Loucy (cell line): ENCODE data around the gene IL12RB2.

Experiments used
- H2AFZ ChIP-seq: fragments of 200-600 bp; sonication (generic); 2 replicates; pipeline ENCODE4 v1.6.0; 2016; ENCODE audit warnings: antibody characterized with exemption, mild to moderate bottlenecking, low read length, moderate library complexity
- H3F3A ChIP-seq: fragments of 200-600 bp; 2 replicates; pipeline ENCODE4 v1.6.0; 2016; ENCODE audit warnings: antibody characterized with exemption, low read depth, mild to moderate bottlenecking
- H3K27me3 ChIP-seq: fragments of 200-600 bp; sonication (generic); 2 replicates; pipeline ENCODE4 v1.6.1; 2014; ENCODE audit warnings: low read length, mild to moderate bottlenecking; ENCODE audit not compliant: insufficient read depth, poor library complexity, severe bottlenecking
- H3K36me3 ChIP-seq: fragments of 200-600 bp; sonication (generic); 2 replicates; pipeline ENCODE4 v1.6.1; 2016; ENCODE audit warnings: low read length; ENCODE audit not compliant: insufficient read depth
- H3K4me1 ChIP-seq: fragments of 200-600 bp; sonication (generic); 2 replicates; pipeline ENCODE4 v1.5.1; 2014; ENCODE audit warnings: low read length, mild to moderate bottlenecking; ENCODE audit not compliant: insufficient read depth, poor library complexity, severe bottlenecking
- H3K4me2 ChIP-seq: fragments of 200-600 bp; sonication (generic); 2 replicates; pipeline ENCODE4 v1.6.0; 2014; ENCODE audit warnings: antibody characterized with exemption, low read length, low read depth, mild to moderate bottlenecking; ENCODE audit not compliant: poor library complexity, severe bottlenecking
- H3K4me3 ChIP-seq: fragments of 200-600 bp; sonication (generic); 2 replicates; pipeline ENCODE4 v1.5.1; 2014; ENCODE audit warnings: low read length, mild to moderate bottlenecking, mixed read lengths; ENCODE audit not compliant: poor library complexity, severe bottlenecking
- H3K79me2 ChIP-seq: fragments of 200-600 bp; sonication (generic); 2 replicates; pipeline ENCODE4 v1.6.1; 2014; ENCODE audit warnings: low read length; ENCODE audit not compliant: insufficient read depth
- H3K9ac ChIP-seq: fragments of 200-600 bp; sonication (generic); 2 replicates; pipeline ENCODE4 v1.6.0; 2014; ENCODE audit warnings: mild to moderate bottlenecking, low read depth, low read length, moderate library complexity; ENCODE audit not compliant: poor library complexity, severe bottlenecking
- H3K9me2 ChIP-seq: fragments of 200-600 bp; sonication (generic); replicated peaks from 2 replicates; pipeline ENCODE4 v1.6.1; 2016; ENCODE audit warnings: low read depth, low read length, mixed read lengths
- H3K9me3 ChIP-seq: fragments of 200-600 bp; sonication (generic); 2 replicates; pipeline ENCODE4 v1.6.1; 2014; ENCODE audit warnings: mild to moderate bottlenecking, antibody characterized with exemption, low read length, low read depth; ENCODE audit not compliant: insufficient read depth
- H4K20me1 ChIP-seq: fragments of 200-600 bp; sonication (generic); 2 replicates; pipeline ENCODE4 v1.6.0; 2014; ENCODE audit warnings: antibody characterized with exemption, low read length, mild to moderate bottlenecking; ENCODE audit not compliant: insufficient read depth, poor library complexity, severe bottlenecking
- CTCF ChIP-seq: fragments of 200-600 bp; sonication (generic); conservative IDR thresholded peaks from 2 replicates; pipeline ENCODE4 v1.5.1; 2014; ENCODE audit warnings: mild to moderate bottlenecking, antibody characterized with exemption, low read length
- EZH2phosphoT487 ChIP-seq: fragments of 200-600 bp; IDR thresholded peaks from 2 replicates; pipeline ENCODE4 v1.6.1; 2018; ENCODE audit warnings: antibody characterized with exemption, mild to moderate bottlenecking, moderate library complexity, borderline replicate concordance

Gene IL12RB2

DNA sequence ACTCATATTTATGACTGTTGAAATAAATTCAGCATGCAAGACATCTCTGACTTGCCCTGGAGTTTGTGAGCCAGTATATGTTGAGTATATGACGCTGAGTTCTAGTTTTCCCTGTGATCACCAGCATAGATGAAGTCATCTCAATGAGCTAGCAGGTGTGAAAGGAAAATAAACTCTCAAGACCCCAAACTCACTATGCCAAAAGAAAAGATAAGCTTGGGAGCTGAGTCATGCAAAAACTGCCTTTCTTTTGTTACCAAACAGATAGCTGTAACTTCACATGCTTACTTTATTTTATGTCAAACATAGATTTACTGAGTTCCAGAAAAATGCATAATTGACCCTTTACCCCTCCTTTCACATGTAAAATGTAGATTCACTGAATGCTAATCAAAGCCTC lies 69.6 kb downstream of the IL12RB2 start:
- H3F3A ChIP-seq: no peaks in the 10 kb centered on the region
- no peaks in the 10 kb centered on the region for H3K9me3 ChIP-seq
- H4K20me1 ChIP-seq: no peaks in the 10 kb centered on the region
- no peak overlapping the region for H3K4me2 ChIP-seq
- TF ChIP-seq EZH2phosphoT487 (no peak), CTCF (no peak)
- peaks cover 15% of the 10 kb centered on the region for H3K4me1 ChIP-seq
- H3K79me2 ChIP-seq: no peaks in the 10 kb centered on the region
- H3K9me2 ChIP-seq: no peaks in the 10 kb centered on the region
- no peak overlapping the region for H3K9ac ChIP-seq
- no peaks in the 10 kb centered on the region for H3K36me3 ChIP-seq
- H3K27me3 ChIP-seq: no peaks in the 10 kb centered on the region
- no peak overlapping the region for H3K4me3 ChIP-seq
- no peak overlapping the region for H2AFZ ChIP-seq

DNA sequence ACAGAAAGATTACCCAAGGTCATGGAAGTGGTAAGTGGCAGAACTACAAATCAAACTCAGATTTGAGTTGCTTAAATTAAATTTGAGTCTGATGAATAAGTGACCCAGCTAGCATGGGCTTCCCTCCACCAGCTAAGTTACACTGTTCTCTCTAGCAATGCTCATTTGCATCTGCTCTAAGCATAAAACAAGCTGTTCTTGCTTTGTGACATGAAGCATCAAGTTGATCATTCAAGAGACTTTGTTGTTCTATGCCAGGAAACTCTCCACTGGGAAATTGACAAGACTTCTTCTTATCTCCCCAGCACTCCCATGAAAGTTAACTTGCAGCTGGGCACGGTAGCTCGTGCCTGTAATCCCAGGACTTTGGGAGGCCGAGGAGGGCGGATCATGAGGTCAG lies 73.5 kb downstream of the IL12RB2 start:
- no peaks in the 10 kb centered on the region for H3K27me3 ChIP-seq
- H3K9ac ChIP-seq: no peak overlapping the region
- H3K9me2 ChIP-seq: no peaks in the 10 kb centered on the region
- H3K4me1 ChIP-seq: peaks cover 13% of the 10 kb centered on the region
- H3K79me2 ChIP-seq: no peaks in the 10 kb centered on the region
- peaks cover 13% of the 10 kb centered on the region; the same call in 1 of the 2 replicates for H3K9me3 ChIP-seq
- TF ChIP-seq EZH2phosphoT487 (no peak), CTCF (no peak)
- H3F3A ChIP-seq: no peaks in the 10 kb centered on the region
- no peak overlapping the region for H2AFZ ChIP-seq
- no peak overlapping the region for H3K4me2 ChIP-seq
- H3K4me3 ChIP-seq: no peak overlapping the region
- no peaks in the 10 kb centered on the region for H4K20me1 ChIP-seq
- H3K36me3 ChIP-seq: no peaks in the 10 kb centered on the region

- Histone ChIP-seq H3K9ac (no peak overlapping the region), H3K4me2 (no peak overlapping the region), H3K9me2 (no peaks in the 10 kb centered on the region), H3K79me2 (no peaks in the 10 kb centered on the region), H3K4me1 (peaks cover 2% of the 10 kb centered on the region), H2AFZ (no peak overlapping the region), H3K36me3 (no peaks in the 10 kb centered on the region), H3K9me3 (peaks cover 13% of the 10 kb centered on the region; the same call in 1 of the 2 replicates), H4K20me1 (no peaks in the 10 kb centered on the region), H3K27me3 (no peaks in the 10 kb centered on the region), H3K4me3 (no peak overlapping the region), H3F3A (no peaks in the 10 kb centered on the region)
- TF ChIP-seq EZH2phosphoT487: no peak
- TF ChIP-seq CTCF: no peak
Measured at GRCh38 chr1:67382292-67382691, 74.6 kb downstream of the IL12RB2 start.
